ENCODE results near the gene C1orf141.
"Not testable (repeated sequence)": the region's sequence is repeated elsewhere in the genome, so short reads cannot be mapped to it uniquely, and the experiment has no call there.

The C1orf141 gene

DNA sequence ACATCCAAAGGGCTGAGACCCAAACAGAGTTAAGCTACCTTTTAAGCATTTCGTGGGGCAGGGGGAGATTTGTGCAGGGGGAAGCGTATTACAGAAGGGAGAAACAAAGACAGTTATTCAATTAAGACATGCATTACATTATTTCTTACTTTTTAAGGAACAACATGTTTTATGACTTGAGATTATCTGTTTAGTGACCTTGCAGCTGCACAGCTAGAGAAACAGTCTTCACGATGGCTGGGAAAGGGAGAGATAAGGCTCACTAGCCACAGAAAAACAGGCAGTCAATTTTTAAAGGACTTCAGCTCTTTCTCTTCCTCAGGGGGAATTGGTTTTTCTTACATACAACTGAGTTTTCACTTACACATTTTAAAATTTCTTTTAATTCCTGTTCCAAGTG lies 7.1 kb upstream of the C1orf141 start:
- DNase-seq: not testable (repeated sequence)

DNA sequence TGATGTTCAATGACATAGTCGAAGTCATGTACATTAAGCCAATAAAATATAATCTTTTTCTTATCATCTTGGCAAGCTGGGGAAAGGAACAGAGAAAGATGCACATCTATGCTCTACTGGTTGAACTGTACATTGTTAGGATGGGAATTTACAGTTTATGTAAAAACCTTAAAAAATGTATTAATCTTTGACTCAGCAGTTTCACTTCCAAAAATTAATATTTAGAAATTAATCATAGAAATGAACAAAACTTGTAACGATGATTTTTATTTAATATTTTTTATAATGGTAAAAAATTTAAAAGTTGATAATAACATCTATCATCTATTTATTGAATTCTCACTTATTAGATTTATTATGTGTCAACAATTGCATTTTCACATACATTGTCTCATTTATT lies 5.7 kb upstream of the C1orf141 start:
- DNase-seq: no peak

DNA sequence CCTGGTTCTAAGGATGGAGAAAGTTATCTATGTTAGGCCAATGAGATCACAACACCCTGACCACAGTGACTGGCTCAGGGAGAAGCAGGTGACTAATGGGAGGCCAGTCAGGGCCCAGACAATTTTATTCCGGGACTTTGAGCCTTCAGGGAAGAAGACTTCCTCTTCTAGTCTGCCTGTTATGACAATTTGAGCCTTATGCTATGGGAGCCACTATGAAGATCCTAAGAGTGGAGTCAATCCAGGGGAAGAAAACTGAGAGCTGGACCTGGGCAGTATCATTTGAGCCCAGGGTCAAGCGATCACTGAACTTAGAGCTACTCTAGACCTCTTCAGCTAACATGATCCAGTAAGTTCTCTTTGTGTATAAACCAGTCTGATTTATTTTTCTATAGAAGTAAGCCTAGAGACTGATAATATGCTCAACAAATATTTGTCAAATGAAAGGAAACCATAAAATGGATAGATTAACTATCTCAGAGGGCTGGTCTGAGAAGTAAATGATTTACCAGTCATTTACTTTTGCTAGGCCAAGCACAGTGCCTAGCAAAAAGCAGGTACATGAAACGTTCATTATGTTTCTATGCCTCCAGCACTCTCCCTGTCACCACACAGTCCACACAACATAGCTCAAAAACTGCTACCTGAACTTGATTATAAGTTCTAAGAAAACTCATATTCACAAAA lies 4.2 kb upstream of the C1orf141 start:
- DNase-seq: no peak

DNA sequence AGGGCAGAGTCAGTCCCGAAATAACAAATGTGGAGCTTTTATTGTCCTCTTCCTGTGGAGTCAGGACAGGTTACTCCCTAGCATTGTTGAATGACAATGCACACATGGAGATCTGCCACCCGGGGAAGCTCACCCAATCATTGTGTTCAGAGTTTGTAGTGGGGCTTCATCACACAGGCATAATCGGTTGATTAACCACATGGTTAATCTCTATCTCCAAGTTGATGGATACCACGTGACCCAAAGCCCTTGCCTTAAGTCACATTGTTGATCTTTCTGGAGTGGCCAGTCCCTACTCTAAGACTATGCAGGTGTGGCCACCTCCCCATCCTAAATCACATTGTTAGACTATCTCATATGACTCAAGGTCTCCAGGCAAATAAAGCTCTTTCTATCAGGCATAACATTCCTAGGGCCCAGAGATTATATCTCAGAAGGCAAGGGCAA lies 2.6 kb upstream of the C1orf141 start:
- DNase-seq: no peak

DNA sequence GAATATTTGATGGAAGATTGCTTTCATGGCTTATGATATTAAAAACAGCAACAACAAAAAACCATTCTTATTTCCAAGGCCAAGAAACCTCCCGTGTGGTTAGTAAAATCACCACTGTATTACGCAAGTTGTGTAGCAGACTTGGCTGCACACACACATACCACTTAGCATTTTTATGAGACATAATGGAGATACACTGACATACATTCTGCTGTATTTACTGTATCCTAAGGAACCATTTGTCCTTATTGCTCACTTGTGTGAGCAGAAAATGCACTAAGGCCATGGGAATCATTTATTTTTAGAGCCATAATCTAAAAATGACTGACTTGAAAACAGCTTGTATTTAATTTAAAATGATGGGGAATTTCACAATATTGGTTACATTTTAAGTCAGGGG lies 584 bp upstream of the C1orf141 start:
- no peak for DNase-seq

DNA sequence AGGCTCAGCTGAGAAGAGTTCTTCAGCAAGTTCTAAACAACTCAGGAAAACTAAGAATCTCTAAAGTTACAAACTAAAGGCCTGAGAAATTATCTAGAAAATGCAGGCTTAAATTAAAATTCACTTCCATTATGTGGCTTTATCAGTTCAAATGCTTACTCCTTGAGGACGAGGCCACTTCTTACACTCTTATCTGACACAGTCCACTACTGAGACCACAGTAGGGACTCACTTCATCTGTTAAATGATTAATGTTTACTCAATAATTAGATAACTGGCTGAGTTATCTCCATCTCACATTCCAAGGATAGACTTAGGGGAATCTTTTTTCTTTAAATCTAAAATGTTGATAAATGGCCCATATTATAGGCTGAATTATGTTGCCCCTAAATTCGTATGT lies 1.6 kb downstream of the C1orf141 start:
- no peak for DNase-seq

DNA sequence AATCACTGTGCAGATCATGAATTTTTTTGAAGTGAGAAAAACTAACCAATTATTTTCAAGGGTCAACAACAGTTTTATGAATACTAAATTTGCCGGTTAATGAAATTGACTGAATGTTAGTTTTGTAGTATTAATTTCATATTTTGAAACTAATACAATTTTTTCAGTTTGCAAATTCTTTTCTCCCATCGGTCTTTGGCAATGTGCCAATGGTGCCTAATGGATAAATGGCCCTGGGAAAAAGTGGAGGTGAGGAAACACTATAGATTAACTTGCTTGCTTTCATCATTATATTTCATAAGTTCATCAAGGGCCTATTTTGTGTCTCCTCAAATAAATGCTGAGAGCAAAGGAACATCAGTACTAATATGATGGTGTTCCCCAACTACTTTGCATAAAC lies 4.1 kb downstream of the C1orf141 start:
- DNase-seq: no peak

DNA sequence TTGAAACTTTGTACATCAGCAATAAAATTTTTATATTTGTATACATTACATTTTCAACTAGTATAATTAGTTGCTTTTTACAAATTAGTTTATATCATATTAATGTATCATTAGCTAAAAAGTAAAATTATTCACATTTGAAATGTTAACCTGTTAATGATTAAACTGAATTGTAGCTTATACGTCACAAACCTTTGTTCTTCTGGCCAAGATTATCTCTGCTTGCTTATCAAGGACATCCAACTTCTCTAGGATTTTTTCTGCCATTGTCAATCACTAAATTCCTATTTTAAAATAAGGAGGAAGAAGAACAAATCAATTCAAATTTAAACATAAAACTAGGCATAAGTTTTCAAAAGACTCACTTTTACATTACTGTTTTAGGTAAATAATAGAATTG lies 7.8 kb downstream of the C1orf141 start:
- no peak for DNase-seq

DNA sequence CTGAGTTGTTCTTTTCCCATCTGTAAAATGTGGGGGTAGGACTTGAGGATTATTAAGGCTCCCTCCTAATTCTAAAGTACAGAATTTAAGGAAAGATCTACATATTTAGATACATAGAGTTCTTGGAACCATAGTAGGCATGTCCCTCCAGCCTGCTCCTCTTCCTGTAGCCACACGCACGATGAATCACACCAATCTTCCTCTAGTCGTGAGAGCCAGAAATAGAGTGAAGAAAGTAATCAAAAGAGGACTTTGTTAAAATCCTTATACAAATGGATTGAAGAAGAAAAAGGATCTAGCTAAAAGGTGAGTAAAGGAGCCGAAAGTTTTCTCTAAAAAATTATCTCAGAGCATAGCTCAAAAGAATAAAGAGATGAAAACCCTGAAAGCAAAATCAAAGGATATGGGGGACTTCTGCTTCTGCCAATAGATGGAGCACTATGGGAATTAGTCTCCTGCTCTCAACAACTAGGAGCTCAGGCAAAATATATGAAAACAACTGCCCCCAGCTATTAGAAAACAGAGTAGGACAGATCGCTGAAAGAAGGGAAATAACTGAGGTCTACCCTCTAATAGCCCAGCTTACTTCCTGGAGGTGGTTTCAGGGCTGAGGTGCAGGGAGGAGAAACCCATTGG lies 8.5 kb downstream of the C1orf141 start:
- no peak for DNase-seq

DNA sequence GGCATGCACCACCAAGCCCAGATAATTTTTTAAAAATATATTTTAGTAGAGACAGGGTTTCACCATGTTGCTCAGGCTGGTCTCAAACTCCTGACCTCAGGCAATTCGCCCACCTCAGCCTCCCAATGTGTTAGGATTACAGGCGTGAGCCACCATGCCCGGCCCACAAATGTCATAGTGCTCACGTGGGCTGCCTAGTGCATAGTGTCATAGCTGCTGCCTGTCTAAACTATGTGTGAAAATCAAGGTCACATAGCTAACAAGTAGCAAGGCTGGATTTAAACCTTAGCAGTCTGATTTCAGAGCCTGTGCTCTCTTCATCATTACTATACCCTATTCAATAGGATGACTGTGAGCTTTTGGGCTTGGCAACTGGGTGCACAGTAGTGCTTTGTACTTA lies 10.3 kb downstream of the C1orf141 start:
- no peak for DNase-seq

DNA sequence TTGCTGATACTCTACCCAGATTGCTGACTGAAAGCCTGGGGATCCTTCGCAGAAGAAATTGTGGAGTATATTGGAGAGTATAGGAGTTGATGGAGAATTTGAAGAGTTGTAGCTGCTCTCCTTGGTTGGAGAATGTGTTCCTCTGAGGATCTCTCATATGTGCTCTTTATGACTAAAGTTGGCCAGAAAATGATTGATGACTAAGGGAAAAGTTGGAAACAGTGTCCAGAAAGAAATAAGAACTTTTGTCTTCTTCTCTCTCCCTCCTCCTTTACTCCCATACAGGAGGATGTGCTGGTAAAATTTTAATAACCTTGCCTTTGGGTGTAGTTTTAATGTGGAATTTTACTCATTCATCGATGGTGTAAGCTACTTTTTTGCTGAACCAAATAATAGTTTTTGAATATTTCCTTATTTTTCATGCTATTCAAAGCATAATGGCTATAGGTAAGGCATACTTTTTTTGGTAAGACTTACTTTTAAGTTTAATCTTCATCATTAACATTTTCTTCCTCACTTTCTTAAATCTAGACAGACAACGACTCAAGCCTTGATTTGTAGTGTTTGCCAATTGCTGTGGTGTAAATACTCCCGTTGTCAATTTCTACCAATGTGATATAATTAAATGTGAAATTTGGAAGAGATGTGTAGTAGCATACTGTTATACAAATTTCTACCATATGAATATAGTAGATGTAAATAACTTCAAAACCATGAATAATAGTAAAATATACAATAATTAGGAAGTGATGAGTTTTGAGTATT lies 13.7 kb downstream of the C1orf141 start:
- no peak for DNase-seq

DNA sequence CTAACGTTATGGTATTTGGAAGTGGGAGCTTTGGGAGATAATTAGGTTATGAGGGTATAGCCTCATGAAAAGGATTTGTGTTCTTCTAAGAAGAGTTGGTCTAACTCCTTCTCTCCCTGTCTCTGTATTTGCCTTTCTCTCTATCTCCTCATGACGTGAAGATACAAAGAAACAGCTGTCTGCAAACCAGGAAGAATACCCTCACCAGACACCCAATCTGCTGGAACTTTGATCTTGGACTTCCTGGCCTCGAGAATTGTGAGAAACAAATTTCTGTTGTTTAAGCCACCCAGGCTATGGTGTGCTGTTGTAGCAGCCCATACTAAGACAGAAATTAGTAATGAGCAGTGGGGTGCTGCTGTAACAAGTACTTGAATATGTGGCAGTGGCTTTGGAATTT lies 16.1 kb downstream of the C1orf141 start:
- no peak for DNase-seq

DNA sequence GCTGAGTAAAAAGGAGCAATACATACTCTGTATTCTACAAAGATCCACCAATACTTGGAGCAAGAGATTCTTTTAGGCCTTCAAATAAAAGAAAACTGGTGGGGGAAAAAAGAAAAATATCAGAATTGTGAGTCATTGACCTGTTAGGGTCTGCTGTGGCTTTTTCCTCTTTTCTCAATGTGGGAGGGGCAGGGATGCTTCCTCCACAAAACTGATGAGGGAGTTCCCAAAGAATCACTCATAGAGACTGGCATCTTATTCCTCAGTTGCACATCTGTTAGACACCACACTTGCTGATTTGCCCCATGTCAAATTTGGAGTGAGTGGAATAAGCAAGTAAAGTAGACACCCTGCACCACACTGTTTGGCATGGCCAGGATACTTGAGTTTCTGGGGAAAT lies 16.6 kb downstream of the C1orf141 start:
- no peak for DNase-seq

DNA sequence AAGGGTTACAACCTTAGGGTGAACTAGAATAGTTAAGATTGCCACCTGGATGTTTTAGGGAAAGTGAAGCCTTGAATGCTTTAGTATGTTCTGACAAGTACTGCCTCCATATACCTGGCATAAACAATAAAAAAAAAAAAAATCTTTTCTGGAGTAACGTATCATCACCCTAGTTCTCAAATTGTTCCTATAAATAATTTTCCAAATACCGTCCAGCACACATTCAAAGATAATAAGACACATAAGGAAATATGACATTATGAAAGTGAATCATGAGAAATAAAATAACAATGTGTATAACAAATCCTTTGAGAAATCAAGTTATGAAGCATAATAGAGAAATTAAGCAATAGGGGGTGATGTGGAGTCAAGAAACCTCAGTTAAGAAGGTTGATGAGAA lies 20.6 kb downstream of the C1orf141 start:
- DNase-seq: no peak

DNA sequence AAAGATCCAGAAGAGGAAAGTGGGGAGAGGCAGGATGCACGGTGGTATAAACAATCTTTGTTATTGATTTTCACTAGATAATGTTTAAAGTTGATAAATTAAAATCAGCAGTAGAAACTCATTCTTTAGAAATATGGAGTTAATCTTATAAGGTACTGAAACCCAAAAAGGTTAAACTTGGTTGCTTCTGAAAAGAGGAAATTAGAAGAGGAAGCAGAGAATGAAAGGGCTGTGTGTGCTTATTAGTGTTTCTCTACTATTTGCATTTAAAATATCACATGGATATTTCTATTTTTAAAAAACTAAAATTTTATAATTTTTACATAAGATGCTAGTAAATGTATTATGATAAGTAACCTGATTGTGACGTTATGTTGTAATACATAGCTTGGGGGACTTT lies 24.4 kb downstream of the C1orf141 start:
- DNase-seq: no peak

DNA sequence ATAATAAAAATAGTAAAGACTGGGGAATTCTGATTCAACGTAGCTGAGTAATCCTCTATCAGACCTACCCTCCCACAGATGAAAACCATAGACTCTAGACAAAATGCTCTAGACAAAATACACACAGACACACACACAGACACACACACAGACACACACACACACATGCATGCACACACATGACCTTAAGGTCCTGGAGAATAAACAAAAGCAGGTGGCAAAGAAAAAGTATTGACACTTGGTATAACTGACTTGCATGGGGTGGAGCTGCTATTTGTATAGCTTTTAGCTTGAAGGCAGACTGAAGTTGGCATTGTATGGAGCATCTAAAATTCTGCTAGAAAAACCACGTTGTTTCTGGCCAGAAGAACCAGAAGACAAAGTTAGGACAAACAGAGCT lies 29.3 kb downstream of the C1orf141 start:
- DNase-seq: no peak

DNA sequence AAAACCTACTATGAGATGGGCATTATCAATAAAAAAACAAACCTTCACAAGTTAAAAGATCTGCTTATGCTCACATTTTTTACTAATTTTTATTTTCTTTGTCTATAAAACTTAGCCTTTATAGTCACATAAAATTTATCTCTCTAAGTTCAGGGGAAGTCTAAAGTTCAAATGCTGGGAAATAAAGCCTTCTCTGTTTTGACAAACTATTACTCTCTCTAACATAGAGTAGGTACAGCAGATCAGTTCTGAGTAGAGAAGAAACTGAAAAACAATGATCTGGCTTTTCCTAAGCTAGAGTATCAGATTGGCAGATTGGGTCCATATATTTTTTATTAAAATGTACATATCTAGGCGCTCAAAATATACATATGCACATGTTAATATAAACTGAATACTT lies 31.2 kb downstream of the C1orf141 start:
- DNase-seq: no peak

DNA sequence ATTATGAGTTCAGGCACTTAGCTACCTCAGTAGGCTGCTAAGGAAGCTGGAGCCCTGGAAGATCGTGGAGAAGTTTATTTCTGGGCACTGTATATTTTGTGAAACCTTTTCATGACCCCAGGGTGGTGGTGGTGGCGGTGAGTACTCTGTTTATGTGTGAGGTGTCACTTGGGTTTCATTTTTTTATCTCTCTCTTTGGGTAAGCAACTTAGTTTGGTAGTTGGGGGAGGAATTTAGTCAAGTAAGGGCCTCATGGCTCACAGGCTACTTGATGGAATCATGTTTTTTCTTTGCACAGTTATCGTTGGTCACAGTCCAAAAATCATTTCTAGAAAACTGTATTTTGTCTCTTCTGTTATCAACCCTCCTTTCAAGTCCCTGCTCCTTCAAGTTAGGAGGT lies 33.9 kb downstream of the C1orf141 start:
- no peak for DNase-seq

DNA sequence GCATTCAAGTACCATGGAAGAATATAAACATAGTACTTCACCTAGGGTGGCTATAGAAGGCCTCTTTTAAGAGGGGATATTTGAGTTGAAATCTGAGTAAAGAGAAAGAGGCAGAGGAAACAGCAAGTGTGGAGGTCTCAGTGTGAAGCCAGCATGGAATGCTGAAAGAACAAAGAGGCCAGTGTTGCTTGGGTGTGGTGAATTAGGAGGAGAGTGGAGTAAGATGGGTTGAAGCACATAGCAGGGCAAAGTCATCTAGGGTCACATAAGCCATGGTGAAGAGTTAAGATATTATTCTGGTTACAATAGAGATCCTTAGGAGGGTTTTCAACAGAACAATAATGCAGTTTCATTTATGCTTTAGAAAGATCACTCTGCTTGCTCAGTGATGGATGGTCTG lies 37.5 kb downstream of the C1orf141 start:
- DNase-seq: no peak

DNA sequence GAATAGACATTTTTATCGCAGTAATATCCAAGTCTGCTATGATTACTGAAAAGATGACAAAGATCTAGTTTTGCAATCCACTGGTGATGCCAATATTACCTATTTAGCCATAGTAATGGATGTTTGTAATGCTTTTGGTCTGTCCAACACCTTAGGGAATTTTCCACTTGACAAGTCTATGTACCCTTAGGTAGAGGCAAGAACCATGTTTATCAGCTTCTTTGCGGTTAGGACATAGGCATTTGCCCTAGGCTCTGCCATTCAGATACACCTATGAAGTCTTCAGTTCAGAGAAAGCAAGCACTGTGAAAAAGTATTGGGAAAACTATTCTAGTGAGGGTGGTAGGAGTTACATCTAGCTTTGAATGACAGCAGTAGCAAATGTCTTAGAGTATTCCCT lies 40.6 kb downstream of the C1orf141 start:
- DNase-seq: no peak

DNA sequence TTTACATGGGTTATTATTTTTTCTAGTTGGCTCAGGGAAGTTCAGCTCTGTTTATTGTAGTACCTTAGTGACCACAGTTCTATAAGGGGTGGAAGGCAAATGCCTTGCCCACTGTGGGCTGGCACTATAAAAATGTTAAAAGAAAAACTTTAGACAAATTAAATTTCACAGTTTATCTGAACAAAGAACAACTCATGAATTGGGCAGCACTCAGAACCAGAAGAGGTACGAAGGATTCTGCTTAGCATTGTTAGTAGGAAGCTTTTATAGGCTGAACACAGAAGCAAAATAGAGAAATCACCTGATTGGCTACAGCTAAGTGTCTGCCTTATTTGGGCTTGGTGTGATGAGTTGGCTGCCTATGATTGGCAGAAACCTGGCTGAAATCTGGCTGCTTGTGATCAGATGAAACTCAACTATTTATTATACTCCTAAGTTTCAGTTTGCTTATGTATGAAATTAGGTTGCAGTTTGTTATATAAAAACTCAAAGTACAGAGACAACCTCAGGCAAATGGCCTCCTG lies 45.0 kb downstream of the C1orf141 start:
- no peak for DNase-seq

DNA sequence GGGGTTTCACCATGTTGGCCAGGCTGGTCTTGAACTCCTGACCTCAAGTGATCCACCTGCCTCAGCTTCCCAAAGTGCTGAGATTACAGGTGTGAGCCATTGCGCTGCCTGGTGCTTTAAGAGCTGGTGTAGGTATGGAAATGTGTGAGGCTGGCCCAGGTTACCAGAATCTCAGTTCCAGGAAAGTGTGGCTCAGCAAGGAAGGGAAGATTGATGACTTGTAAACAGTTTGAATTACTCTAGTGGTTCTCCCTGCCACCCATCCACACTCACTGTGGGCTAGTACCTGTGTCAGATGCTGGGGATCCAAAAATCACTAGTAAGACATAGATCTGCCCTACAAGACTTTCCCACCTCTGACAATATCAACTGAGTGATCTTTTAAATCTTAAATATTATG lies 46.3 kb downstream of the C1orf141 start:
- no peak for DNase-seq

DNA sequence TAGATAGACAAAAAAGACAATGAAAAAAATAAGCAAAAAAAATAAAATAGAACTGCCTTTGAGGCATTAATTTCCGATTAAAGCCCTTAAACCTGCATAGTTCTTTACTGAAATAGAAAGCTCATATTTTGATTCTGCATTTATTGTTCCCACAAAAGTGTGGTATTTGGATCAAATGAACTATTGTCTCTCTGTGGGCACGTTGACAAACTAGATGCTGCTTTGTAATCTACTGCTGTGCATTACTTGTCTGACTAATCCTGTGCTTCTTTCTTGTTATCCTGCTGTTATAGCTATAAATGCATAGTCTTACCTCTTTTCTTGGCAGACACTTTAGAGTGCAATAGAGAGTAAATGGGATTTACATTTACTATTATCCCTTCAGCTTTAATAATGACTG lies 49.4 kb downstream of the C1orf141 start:
- no peak for DNase-seq

DNA sequence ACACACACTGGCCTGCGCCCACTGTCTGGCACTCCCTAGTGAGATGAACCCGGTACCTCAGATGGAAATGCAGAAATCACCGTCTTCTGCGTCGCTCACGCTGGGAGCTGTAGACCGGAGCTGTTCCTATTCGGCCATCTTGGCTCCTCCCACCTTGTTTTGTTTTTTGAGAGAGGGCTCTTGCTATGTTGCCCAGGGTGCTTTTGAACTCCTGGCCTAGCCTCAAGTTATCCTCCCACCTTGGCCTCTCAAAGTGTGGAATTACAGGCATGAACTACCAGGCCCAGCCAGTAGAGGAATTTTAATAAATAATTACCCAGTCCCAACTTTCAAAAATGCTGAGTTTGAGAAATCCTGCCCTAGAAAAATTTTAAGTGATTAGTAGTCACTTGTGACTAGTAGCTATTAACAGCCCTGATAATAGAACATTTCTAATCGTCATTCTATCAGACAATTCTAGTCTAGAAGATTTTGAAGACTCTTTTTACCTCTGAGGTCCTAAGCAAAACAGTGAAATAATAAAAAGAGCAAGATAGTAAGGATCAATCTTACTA lies 49.9 kb downstream of the C1orf141 start:
- no peak for DNase-seq

Data from NCI-H1694 (cell line).